Femur (tissue), 1 donor: ENCODE measurements around the gene AIP.

Source experiments
- DNase-seq: peaks from one replicate; pipeline ENCODE4 v3.0.0-alpha.2; 2017

Gene AIP

DNA sequence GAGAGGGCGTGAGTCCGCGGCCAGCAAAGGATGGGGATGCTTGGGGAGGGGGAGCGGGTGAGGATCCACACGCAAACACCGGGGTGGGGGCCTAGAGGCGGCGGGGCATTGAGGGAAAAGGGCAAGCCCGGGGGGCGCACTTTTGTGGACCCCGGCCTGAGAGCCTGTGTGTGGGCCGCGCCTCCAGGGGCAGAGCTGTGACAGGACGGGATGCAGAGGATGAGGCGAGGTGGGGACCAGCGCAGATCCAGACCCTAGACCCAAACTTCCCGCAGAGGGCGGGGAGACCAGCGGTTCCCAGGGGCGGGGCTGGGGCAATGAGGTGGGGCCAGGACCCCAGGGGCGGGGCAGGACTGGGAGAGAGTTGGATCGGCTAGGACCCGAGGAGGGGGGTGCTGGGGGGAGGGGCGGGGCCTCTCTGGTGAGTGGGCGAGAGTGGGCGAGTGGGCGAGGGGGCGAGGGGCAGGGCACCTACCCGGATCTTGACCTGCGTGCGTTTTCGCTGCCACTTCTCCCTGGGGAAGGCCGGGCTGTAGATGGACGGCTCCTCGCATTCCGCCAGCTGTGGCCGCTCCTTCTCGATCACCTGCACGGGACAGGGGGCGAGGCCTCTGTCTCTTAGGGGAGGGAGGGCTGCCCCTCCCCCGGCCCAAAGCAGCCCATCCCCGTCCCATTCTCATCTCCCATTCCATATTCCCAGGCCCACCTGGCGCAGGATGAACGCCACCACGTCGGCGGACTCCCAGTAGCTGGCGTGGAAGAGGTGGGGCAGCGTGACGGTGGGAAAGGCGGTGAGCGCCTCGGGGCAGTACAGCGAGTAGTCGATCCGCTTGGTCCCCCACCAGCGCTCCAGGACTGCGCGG lies 11.8 kb downstream of the AIP start:
- DNase-seq = no peak

DNA sequence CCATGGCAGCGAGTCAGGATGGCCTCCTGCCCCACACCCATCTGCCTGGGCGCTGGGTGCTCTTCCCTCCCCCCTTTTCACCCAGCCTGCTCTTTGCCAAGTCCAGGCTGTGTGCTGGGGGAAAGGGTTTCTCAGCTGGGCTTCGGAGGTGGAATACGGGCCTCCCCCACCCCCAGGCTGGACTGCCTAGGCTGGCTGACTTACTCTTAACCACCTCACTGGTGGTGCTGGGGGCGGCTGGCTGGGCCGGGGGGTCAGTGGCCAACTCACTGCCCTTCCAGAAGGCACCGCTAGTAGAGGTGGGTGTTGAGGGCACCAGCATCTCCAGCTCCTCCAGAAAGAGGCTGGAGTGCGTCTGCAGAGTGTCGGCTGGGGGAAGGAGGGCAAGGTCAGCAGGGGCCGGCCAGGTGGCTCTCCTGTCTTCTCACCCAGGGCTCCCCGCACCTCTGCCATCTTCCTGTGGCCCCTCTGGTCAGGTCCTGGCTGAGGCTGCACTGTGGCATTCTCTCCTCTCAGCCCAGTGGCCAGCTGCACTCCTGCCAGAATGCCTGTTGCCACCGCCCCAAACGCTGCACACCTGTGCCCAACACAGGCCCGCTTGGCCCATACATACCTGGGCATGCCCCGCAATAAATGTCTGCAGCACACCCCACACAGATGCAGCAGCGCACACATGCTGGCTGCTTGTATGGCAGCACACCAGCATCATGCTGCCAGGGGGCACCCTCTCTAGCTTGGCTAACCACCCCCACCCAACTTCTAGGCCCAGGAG lies 12.6 kb downstream of the AIP start:
- DNase-seq = no peak

- DNase-seq = no peak
Measured at GRCh38 chr11:67496113-67496512, 13.3 kb downstream of the AIP start.

DNA sequence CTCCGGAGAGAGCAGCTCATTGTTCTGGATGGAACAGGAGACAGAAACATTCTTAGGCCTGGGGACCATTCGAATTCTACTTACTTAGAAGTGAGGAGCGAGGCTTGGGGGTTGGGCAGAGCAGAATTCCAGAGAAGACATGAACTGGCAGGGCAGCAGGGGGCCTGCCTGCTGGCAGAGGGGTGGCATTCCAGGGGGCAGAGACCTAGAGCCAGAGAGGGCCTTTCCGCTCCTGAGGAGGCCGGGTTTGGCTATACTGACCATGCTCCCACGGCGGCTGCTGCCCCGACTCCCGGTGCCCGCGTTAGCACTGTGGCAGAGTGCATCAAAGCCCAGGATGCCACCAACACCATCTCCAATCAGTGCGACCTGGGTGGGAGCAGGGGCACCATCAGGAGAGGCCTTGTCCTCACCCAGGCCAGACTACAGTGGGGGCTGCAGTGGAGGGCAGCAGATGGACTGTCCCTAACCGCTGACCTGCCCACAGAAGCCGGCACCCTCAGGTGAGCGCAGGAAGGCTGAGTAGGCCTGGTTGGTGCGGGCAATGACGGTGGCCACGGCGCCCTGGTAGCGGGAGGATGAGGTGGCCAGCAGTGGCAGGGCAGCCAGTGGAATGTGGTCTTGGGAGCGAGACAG lies 14.9 kb downstream of the AIP start:
- no peak for DNase-seq

DNA sequence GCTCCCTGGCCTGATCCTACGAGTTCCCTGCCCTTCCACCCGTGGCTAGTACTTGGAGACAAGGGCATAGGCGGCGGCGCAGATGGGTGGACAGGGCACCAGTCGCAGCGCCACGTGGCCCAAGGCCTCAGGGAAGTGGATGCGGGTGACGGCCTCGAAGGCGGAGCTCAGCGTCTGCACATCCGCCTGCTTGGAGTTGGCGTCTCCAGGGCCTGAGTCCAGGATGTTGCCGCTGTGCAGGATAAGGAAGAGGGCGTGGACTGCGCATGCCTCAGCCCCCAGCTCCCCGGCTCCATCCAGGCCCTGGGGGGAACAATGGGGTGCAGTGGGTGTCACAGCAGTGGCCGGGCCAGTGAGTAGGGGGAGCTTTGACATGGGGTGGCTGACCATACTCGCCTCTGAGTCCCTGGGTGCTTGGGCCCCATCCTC lies 15.7 kb downstream of the AIP start:
- no peak for DNase-seq

DNA sequence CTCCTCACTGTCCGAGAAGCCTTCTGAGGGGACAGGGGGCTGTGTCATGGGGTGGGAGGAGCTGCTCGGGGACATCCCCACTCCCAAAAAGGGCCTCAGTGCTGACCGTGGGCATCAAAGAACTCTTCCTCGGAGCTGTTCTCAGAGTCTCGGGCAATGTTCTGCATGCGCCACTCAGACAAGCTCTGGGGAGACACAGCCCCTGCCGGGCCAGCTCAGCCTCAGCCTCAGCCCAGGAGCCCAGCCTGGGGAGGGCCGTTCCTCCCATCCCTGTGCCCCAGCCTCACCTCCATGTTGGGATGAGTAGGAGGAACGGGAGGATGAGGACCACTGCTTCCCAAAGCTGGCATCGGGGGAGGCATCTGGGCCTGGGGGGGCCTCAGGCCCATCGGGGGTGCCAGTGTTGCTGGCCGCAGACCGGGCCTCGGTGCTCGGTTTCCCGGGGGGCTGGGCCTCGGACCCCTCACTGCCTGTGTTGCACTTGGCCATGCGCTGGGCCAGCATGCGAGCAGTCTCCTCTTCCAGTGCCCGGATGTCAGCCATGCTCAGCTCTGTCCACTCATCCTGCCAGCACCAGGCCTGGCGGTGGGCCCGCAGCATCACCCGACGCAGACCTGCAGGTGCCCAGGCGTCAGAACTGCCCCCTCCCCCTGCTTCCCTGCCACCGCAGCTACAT lies 17.1 kb downstream of the AIP start:
- no peak for DNase-seq

GRCh38 chr11:67500484-67500821 lies 17.6 kb downstream of the AIP start:
- no peak for DNase-seq

GRCh38 chr11:67500831-67501715 lies 18.2 kb downstream of the AIP start:
- DNase-seq = no peak

GRCh38 chr11:67501854-67502253 lies 19.0 kb downstream of the AIP start:
- no peak for DNase-seq

- DNase-seq = no peak
Measured at GRCh38 chr11:67502328-67502979, 19.6 kb downstream of the AIP start.

DNA sequence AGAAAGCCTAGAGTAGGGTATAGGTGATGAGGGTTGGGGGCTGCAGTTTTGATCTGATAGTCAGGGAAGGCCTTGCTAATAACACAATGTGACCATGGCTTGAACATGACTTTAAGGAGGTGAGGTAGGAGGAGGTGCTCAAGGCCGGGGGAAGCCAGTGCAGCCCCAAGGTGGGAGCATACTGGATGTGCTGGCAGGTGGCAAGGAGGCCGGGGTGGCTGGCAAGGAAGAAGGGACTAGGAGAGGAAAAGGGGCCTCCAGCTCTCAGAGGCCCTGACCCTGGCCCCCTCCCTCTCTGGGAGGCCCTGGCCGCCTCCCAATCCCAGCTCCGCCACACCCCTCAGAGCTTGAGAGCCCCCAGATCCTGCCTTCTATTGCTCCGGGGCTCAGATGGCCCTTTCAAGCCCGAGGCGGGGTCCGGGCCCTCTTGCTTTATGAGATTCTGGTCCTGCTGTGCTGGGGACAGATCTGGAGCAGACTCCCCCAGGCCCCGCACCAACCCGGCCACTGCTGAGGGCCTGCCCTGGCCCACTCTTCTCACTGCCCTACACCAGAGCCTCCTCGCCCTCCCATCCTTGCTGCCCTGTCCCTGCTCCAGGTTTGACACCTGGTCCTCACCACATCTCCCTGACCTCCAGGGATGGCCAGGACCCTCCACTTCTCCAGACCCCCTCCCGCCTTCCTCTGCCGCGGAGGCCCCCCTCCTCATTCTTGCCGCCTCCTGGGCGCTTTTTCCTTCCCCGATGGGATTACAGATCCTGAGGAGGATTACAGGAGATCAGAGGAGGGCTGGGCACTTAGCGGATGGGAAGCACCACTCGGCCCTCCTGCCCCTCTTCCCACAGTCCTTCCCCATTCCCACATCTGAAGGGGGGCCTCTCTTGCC lies 20.5 kb downstream of the AIP start:
- no peak for DNase-seq

DNA sequence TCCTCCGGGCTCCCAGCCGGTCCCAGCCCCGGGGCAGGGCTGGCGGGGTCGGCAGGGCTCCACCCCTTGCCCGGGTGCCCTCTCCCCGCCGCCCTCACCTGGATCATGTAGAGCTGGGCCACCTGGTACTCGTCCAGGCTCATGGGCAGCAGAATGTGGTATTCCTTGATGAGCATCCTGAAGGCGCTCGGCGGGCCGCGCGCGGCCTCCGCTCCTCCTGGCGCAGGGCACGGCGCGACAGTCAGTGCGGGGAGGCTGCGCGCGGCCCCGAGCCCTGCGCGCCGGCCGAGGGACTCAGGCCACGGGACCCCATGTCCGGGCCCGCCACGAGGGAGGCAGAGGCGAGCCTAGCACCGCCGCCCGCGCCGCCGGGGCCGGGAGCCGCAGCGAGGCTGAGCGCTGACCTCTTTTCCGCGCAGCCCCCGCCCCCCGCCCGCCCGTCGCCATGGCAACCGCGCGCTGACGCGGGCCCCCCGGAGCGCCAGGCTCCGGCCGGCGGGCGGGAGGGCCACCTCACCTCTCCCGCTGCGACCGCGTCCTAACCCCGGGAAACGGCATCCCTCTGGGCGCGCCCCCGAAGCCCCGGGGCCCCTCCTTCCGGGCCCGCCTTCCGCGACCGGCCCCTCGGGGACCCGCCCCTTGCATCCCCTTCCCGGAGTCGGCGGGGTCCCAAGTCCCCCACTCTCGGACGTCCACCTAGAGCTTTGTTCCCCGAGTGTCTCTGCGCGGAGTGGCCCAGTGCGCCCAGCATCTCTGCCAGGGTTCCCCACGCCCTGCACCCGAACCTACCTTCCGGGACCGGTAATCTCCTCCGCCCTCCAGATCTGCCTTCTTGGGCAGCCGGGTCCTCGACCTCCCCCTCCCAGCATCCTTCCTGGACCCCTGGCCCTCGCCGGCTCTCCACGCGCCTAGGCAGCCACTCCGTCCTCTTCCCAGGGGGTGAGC lies 21.5 kb downstream of the AIP start:
- peak; percentile 58 for DNase-seq

- DNase-seq = peak; percentile 80
Measured at GRCh38 chr11:67504950-67505581, 22.2 kb downstream of the AIP start, which contains the start of gene PITPNM1. Gene PITPNM1 (minus strand): TSS chr11:67505363. CDS start chr11:67504180, 1,183 bp downstream.

GRCh38 chr11:67505605-67506396 lies 23.0 kb downstream of the AIP start:
- peak; percentile 89 for DNase-seq

DNA sequence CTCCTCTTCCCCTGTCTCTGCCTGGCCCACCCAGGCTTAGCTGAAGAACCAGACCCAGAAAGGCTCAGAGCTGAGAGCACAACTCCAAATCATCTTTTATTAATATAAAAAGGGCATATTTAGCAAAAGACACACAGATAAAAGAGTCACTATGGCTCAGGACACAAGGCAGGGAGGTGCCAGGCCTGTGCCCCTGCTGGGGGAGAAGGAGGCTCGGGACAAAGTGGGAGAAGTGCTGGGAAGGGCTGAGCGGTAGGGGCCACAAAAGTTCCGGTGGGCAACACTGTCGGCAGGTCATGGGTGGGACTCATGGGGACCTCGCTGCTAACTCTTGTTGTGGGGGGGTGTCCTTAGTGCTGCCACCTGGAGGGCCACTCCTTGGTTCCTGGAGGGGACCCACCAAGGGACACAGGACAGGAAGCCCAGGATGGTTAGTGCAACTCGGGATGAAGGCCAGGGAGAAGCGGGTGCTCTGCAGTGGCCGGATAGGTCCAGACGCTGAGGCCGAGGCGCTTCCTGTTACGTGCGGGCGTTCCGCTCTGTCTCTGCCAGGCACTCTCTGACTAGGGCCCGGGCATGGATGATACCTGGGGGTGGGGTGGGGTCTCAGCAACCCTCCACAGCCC lies 23.7 kb downstream of the AIP start:
- DNase-seq = no peak

- DNase-seq = no peak
Measured at GRCh38 chr11:67507242-67507863, 24.5 kb downstream of the AIP start.
